Measurements from ENCODE around the gene MED28. TPM values are rescaled to one million over a fixed set of nuclear protein-coding genes. Genes with fewer than 3 reads are reported as not detected.

MED28 gene
- total RNA-seq, 1 donor from 2014 or later = 60.9 TPM

DNA sequence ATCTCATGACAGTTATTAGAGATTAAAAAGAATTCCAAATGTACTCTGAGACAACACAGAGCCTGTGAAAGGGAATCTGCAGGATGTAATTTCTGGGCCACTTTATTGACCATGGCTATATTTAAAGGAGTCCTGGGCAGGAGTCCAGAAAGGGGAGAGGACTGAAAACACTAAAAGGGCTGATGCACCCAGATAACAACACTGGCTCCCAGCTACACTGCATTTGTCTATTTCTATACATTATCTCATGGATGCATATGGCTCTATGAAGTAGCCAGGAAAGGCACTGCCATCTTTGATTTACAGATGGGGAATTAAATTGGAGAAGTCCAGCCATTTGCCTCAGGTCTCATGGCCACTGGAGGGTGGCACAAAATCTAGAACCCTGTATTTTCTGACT lies 56.0 kb downstream of the MED28 start:
- Mint-ChIP-seq H3K27me3 (ENCODE audit: unreplicated experiment) (peaks cover 5% of the 10 kb centered on the region), H3K9me3 (ENCODE audit: unreplicated experiment) (no peaks in the 10 kb centered on the region), H3K36me3 (ENCODE audit: unreplicated experiment) (peaks cover 5% of the 10 kb centered on the region), H3K4me1 (ENCODE audit: low read depth, unreplicated experiment) (no peaks in the 10 kb centered on the region), H3K4me3 (ENCODE audit: unreplicated experiment) (no peak overlapping the region), H3K27ac (ENCODE audit: unreplicated experiment) (no peak overlapping the region)
- TF ChIP-seq, protein P1, sequence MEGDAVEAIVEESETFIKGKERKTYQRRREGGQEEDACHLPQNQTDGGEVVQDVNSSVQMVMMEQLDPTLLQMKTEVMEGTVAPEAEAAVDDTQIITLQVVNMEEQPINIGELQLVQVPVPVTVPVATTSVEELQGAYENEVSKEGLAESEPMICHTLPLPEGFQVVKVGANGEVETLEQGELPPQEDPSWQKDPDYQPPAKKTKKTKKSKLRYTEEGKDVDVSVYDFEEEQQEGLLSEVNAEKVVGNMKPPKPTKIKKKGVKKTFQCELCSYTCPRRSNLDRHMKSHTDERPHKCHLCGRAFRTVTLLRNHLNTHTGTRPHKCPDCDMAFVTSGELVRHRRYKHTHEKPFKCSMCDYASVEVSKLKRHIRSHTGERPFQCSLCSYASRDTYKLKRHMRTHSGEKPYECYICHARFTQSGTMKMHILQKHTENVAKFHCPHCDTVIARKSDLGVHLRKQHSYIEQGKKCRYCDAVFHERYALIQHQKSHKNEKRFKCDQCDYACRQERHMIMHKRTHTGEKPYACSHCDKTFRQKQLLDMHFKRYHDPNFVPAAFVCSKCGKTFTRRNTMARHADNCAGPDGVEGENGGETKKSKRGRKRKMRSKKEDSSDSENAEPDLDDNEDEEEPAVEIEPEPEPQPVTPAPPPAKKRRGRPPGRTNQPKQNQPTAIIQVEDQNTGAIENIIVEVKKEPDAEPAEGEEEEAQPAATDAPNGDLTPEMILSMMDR (IDR thresholded peaks at IDR 0.05; ENCODE audit: partially characterized antibody, unreplicated experiment) = no peak
- no peak for DNase-seq

DNA sequence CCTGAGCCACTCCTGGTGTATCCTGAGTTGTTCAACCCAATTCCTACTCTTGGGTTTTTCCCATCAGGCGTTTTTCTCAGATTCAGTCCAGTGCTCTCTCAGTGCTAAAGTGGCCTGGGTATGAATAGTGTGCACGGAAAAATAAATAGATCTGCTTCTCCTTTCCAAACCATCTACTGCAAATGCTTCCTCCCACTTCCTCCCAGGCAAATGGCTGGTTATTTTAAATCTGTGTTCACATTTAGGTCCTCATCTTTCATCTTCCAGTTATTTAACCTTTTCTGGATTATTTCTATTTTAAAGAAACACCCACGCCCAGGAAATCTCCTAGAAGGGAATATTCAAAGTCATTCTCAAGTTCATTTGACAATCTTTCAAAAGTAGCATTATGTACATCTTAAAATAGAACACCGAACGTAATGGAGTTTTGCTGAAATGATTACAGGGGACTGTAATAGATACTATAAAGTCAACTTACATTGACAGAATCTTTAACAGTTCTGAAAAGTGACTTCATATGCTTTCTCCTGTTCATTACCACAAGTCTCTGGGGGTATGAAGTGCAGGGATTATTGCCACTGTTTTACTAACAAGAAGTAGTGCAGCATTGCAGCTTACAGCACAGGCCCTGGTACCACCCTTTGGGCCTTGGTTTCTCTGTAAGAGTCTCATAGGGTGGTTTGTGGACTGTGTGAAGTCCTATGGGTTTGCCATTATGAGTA lies 66.3 kb downstream of the MED28 start:
- Mint-ChIP-seq H3K9me3 (ENCODE audit: unreplicated experiment) (no peaks in the 10 kb centered on the region), H3K27ac (ENCODE audit: unreplicated experiment) (no peak overlapping the region), H3K4me3 (ENCODE audit: unreplicated experiment) (no peak overlapping the region), H3K27me3 (ENCODE audit: unreplicated experiment) (no peaks in the 10 kb centered on the region), H3K4me1 (ENCODE audit: low read depth, unreplicated experiment) (no peaks in the 10 kb centered on the region), H3K36me3 (ENCODE audit: unreplicated experiment) (no peaks in the 10 kb centered on the region)
- TF ChIP-seq, protein P1 (IDR thresholded peaks at IDR 0.05; ENCODE audit: partially characterized antibody, unreplicated experiment) = no peak
- DNase-seq = no peak

DNA sequence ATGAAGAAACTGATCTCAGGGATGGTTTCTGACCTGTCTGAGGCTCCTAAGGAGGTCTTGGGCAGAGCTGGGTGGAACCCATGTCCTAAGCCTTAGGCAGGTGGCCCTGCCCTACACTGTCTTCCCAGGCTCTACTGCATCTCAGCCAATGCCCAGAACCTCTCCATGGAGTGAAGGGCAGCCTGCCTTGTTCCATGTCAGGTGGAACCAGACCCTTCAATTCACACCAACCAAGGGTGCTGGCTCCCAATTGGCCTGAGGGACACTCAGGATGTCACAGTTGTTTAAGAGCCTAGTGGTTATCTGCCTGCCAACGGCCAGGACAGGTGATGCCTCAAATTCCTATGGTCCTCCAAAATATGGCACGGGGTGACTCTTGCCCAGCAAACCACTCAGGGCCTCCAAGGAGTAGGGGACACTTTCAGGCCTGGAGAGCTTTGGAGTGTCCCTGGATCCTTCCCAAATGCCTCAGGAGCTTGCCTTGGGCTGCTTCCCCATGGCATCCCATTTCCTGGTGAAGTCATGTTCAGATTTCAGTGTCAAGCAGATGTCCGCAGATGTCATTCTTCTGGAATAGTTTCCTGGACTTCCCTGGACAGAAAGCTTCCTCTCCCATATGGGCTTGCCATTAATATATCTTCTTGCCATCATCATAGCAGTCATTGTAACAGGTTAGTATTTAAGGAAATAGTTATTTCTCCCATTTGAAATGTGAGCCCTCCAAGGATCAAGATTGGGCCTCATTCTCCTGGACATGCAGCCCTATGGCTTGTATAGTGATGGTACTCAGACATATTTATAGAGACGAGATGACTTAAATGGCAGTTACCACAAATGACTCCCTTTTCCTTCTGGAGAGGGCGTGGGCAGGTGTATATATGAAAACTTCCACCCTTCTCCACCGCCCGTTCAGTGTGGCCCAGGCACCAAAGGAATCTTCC lies 67.1 kb downstream of the MED28 start:
- Mint-ChIP-seq H3K4me1 (ENCODE audit: low read depth, unreplicated experiment) (no peaks in the 10 kb centered on the region), H3K4me3 (ENCODE audit: unreplicated experiment) (no peak overlapping the region), H3K27me3 (ENCODE audit: unreplicated experiment) (no peaks in the 10 kb centered on the region), H3K36me3 (ENCODE audit: unreplicated experiment) (no peaks in the 10 kb centered on the region), H3K27ac (ENCODE audit: unreplicated experiment) (no peak overlapping the region), H3K9me3 (ENCODE audit: unreplicated experiment) (no peaks in the 10 kb centered on the region)
- TF ChIP-seq, protein P1 (IDR thresholded peaks at IDR 0.05; ENCODE audit: partially characterized antibody, unreplicated experiment) = no peak
- no peak for DNase-seq

DNA sequence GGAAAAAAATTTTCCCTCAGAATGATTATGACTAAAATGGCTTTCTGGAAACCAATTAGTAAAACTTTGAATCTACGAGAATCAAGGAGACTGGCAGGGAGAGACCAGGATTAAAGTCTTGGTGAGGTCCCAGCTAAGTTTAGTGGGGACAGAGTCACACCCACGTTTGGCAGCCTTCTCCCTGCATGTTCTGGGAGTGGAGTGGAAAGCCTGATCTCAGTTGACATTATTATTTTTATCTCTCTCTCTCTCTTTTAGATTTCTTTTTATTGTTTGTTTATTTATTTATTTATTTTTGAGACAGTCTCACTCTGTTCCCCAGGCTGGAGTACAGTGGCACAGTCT lies 67.8 kb downstream of the MED28 start:
- TF ChIP-seq, protein P1 (IDR thresholded peaks at IDR 0.05; ENCODE audit: partially characterized antibody, unreplicated experiment) = no peak
- no peaks in the 10 kb centered on the region for H3K9me3 Mint-ChIP-seq (ENCODE audit: unreplicated experiment)
- no peak overlapping the region for H3K27ac Mint-ChIP-seq (ENCODE audit: unreplicated experiment)
- no peaks in the 10 kb centered on the region for H3K27me3 Mint-ChIP-seq (ENCODE audit: unreplicated experiment)
- no peaks in the 10 kb centered on the region for H3K36me3 Mint-ChIP-seq (ENCODE audit: unreplicated experiment)
- no peak for DNase-seq
- H3K4me3 Mint-ChIP-seq (ENCODE audit: unreplicated experiment) = no peak overlapping the region
- H3K4me1 Mint-ChIP-seq (ENCODE audit: low read depth, unreplicated experiment) = no peaks in the 10 kb centered on the region

Other genes with a start within 250 kb of the MED28 start
- 31.6 TPM for gene QDPR, start 102.6 kb upstream of the MED28 start, total RNA-seq (ENCODE audit: unreplicated experiment)
- not detected for gene CLRN2, start 99.5 kb upstream of the MED28 start, total RNA-seq (ENCODE audit: unreplicated experiment)
- 24.9 TPM for gene LAP3, start 37.4 kb upstream of the MED28 start, total RNA-seq (ENCODE audit: unreplicated experiment)
- gene FAM184B, start 167.0 kb downstream of the MED28 start, total RNA-seq (ENCODE audit: unreplicated experiment) = not detected
- gene DCAF16, start 196.1 kb downstream of the MED28 start, total RNA-seq (ENCODE audit: unreplicated experiment) = 39.5 TPM
- gene NCAPG, start 196.3 kb downstream of the MED28 start, total RNA-seq (ENCODE audit: unreplicated experiment) = 6.0 TPM

Measured in glutamatergic neuron (in vitro differentiated cells).